Smooth muscle cell (in vitro differentiated cells): ENCODE results near the gene ORC2. TPM values are rescaled to one million over a fixed set of nuclear protein-coding genes. Genes with fewer than 3 reads are reported as not detected.

Experiments used
- DNase-seq: peaks from one replicate; lab custom pipeline; 2025; ENCODE audit not compliant: unreplicated experiment; lab: John Stamatoyannopoulos, UW
- H2AFZ ChIP-seq: fragments of 200-600 bp; sonication (generic); 2 replicates; pipeline ENCODE4 v1.6.0; 2016; ENCODE audit warnings: antibody characterized with exemption, low read depth, mild to moderate bottlenecking
- H3F3A ChIP-seq: fragments of 200-600 bp; sonication (generic); 2 replicates; pipeline ENCODE4 v1.6.0; 2017; ENCODE audit warnings: antibody characterized with exemption, low read depth
- H3K27ac ChIP-seq: fragments of 200-600 bp; sonication (generic); 2 replicates; pipeline ENCODE4 v1.5.1; 2016; ENCODE audit warnings: low read depth, mild to moderate bottlenecking
- H3K27me3 ChIP-seq: fragments of 200-600 bp; sonication (generic); 2 replicates; pipeline ENCODE4 v1.6.1; 2016; ENCODE audit warnings: low read depth, mild to moderate bottlenecking
- H3K36me3 ChIP-seq: fragments of 200-600 bp; sonication (generic); 2 replicates; pipeline ENCODE4 v1.5.1; 2016; ENCODE audit warnings: low read depth
- H3K4me1 ChIP-seq: fragments of 200-600 bp; sonication (generic); 2 replicates; pipeline ENCODE4 v1.5.1; 2016; ENCODE audit warnings: low read depth
- H3K4me2 ChIP-seq: fragments of 200-600 bp; sonication (generic); 2 replicates; pipeline ENCODE4 v1.6.0; 2016; ENCODE audit warnings: mild to moderate bottlenecking
- H3K4me3 ChIP-seq: fragments of 200-600 bp; sonication (generic); 2 replicates; pipeline ENCODE4 v1.5.1; 2016; ENCODE audit warnings: mild to moderate bottlenecking
- H3K79me2 ChIP-seq: fragments of 200-600 bp; sonication (generic); 2 replicates; pipeline ENCODE4 v1.6.0; 2016; ENCODE audit warnings: low read depth, mild to moderate bottlenecking
- H3K9ac ChIP-seq: fragments of 200-600 bp; sonication (generic); 2 replicates; pipeline ENCODE4 v1.6.0; 2016; ENCODE audit warnings: low read depth
- H3K9me3 ChIP-seq: fragments of 200-600 bp; sonication (generic); replicated peaks from 2 replicates; pipeline ENCODE4 v1.5.1; 2016; ENCODE audit warnings: low read depth
- H4K20me1 ChIP-seq: fragments of 200-600 bp; sonication (generic); 2 replicates; pipeline ENCODE4 v1.6.0; 2016; ENCODE audit warnings: low read depth
- WGBS: methylation state at CpG from one replicate; pipeline ENCODE4 v1.1.7; 2016; ENCODE audit warnings: low lambda C conversion rate; 5-methylcytosine and 5-hydroxymethylcytosine counted together
- polyA plus RNA-seq: library from polyadenylated mRNA; unstranded; fragments of >200 nt; fragmentation: Nextera tagmentation; extraction: Ambion mirVana; gene quantifications from 2 replicates; pipeline ENCODE4 v1.2.1, GENCODE V29; 2016
- total RNA-seq: library from RNA; depleted of rRNA; stranded (reverse); fragments of >200 nt; gene quantifications from 2 replicates; pipeline ENCODE4 v1.2.3, GENCODE V29; 2014
- TF ChIP-seq, protein P1 (sequence below): fragments of 200-600 bp; sonication (generic); IDR thresholded peaks from 2 replicates; pipeline ENCODE4 v1.5.1; 2017; ENCODE audit warnings: borderline replicate concordance, mild to moderate bottlenecking, antibody characterized with exemption; ENCODE audit not compliant: insufficient read depth, poor library complexity, severe bottlenecking

Gene ORC2
- total and polyA plus RNA-seq, 2 experiments from 2014 or later = 8.3 to 11.5 TPM

DNA sequence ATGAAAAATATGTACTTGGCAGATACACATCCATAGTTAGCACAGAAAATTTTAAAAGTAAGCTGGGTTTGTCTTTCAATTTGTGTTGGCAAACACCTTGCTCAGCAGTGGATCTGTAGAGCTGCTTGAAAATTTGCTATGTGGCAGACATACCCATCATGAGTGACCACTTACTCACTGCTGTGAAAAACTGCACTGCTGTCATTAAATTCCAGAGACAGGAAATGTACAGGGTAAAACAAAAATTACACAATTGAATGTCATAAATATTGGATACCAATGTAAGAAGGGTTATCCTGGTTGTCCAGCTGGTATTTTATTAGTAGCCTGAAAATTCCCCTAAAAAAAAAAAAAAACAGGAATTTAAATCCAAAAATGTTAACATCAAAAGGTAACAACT is 49.8 kb downstream of the ORC2 start:
- Histone ChIP-seq H3K4me2 (no peak overlapping the region), H3K27ac (no peak overlapping the region)
- TF ChIP-seq, protein P1, sequence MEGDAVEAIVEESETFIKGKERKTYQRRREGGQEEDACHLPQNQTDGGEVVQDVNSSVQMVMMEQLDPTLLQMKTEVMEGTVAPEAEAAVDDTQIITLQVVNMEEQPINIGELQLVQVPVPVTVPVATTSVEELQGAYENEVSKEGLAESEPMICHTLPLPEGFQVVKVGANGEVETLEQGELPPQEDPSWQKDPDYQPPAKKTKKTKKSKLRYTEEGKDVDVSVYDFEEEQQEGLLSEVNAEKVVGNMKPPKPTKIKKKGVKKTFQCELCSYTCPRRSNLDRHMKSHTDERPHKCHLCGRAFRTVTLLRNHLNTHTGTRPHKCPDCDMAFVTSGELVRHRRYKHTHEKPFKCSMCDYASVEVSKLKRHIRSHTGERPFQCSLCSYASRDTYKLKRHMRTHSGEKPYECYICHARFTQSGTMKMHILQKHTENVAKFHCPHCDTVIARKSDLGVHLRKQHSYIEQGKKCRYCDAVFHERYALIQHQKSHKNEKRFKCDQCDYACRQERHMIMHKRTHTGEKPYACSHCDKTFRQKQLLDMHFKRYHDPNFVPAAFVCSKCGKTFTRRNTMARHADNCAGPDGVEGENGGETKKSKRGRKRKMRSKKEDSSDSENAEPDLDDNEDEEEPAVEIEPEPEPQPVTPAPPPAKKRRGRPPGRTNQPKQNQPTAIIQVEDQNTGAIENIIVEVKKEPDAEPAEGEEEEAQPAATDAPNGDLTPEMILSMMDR = no peak

DNA sequence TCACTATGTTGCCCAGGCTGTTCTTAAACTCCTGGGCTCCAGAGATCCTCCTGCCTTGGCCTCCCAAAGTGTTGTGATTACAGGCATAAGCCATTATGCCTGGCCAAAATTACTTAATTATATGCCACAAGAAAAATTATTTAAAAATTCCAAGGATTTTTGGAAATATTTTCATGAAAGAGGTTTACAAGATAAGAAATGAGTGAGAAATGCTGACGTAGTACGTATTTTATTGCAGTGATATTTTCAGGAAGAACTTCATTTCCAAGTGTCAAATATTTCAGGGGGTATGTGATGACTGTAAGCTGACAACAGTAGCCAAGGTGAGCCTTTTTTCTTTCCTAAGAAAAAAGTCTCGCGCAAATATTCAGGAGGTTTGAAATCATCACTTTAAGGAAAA is 53.5 kb downstream of the ORC2 start:
- Histone ChIP-seq H2AFZ (no peak overlapping the region), H3K27ac (no peak overlapping the region), H3K9me3 (no peaks in the 10 kb centered on the region), H3K4me2 (no peak overlapping the region), H3K27me3 (no peaks in the 10 kb centered on the region), H3F3A (no peaks in the 10 kb centered on the region), H3K4me3 (no peak overlapping the region), H3K9ac (no peak overlapping the region), H3K79me2 (no peaks in the 10 kb centered on the region), H3K36me3 (peaks cover 5% of the 10 kb centered on the region), H4K20me1 (no peaks in the 10 kb centered on the region), H3K4me1 (no peaks in the 10 kb centered on the region)
- DNase-seq = no peak
- over 99% methylated on average over 4 of the region's 4 CpGs for WGBS
- TF ChIP-seq, protein P1 = no peak

More for the DNA sequence above, 49.8 kb downstream of the ORC2 start:
- H2AFZ ChIP-seq = no peak overlapping the region
- H3K4me3 ChIP-seq = no peak overlapping the region
- H3K9ac ChIP-seq = no peak overlapping the region
- no peaks in the 10 kb centered on the region for H3F3A ChIP-seq
- no peaks in the 10 kb centered on the region for H3K79me2 ChIP-seq
- H3K36me3 ChIP-seq = peaks cover 10% of the 10 kb centered on the region
- no peak for DNase-seq
- no peaks in the 10 kb centered on the region for H3K4me1 ChIP-seq
- H3K27me3 ChIP-seq = no peaks in the 10 kb centered on the region
- H4K20me1 ChIP-seq = no peaks in the 10 kb centered on the region
- H3K9me3 ChIP-seq = no peaks in the 10 kb centered on the region

DNA sequence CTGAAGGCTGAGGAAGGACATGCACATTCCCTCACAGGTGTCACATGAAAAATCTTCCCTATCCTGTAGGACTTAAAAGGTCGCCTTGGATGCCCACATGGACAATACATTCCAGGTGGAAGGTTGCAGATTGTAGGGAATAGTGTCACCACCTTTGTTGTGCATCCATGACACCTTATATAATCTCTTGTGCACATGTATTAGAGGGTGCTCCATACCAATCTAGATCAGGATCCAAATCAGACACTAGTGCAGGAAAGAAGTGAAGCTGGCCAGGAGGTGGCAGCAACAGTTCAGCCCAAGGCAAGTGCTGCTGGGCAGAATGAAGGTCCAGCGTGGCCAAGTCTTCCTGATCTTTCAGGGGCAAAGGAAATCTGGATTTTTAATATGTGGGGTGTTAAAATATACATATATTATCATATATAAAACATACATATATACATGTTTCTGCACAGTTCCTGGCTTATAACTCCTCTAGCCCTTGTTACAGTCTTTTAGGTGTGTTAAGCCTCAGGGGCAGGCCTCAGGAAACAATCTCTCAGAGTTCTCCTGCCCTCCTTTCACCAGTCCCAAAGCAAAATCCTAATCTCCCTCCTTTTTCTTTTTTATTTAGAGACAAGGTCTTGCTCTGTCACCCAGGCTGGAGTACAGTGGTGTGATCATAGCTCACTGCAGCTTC is 57.7 kb downstream of the ORC2 start:
- Histone ChIP-seq H3K9me3 (no peaks in the 10 kb centered on the region), H3K27ac (no peak overlapping the region), H3K9ac (no peak overlapping the region), H3K79me2 (no peaks in the 10 kb centered on the region), H3K4me1 (no peaks in the 10 kb centered on the region), H3K36me3 (peaks cover 7% of the 10 kb centered on the region), H3K4me3 (no peak overlapping the region), H3F3A (no peaks in the 10 kb centered on the region), H2AFZ (no peak overlapping the region), H3K4me2 (no peak overlapping the region), H3K27me3 (no peaks in the 10 kb centered on the region), H4K20me1 (no peaks in the 10 kb centered on the region)
- TF ChIP-seq, protein P1 = peak; percentile 54
- no peak for DNase-seq
- 66% methylated on average over 2 of the region's 2 CpGs for WGBS

DNA sequence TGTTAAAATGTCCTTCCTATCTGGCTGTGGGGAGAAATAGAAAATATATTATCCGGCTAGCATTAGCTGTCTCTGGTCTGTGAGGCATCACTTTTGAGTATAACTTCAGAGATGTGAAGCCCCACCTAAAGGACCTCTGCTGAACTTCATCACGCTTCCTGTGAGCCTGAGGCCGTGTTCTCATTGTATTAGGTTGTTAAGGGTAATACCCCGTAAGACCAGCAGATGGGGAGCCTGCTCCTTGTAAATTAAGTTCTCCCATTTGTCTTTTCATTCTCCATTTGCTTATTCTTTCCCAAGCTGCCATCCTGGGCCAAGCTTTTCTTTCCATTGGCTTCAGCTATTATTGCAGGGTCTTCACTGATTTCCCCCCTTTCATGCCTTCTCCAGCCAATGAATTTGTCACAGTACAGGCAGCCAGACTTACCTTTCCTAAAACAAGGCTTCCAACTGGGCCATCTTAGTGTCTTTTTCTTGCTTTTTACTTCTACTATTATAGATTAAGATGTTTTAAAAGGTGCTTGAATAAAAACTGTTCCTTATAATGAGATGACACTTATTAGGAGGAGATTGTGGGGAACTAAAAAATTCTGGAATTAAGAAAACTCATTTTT is 61.9 kb downstream of the ORC2 start:
- peaks cover 7% of the 10 kb centered on the region for H3K36me3 ChIP-seq
- H2AFZ ChIP-seq = no peak overlapping the region

More for the DNA sequence above, 61.9 kb downstream of the ORC2 start:
- no peak overlapping the region for H3K27ac ChIP-seq
- H3K4me3 ChIP-seq = no peak overlapping the region
- TF ChIP-seq, protein P1 = peak; percentile 64
- H3K9me3 ChIP-seq = no peaks in the 10 kb centered on the region
- no peaks in the 10 kb centered on the region for H4K20me1 ChIP-seq
- no peaks in the 10 kb centered on the region for H3K4me1 ChIP-seq
- H3K79me2 ChIP-seq = no peaks in the 10 kb centered on the region
- H3K27me3 ChIP-seq = no peaks in the 10 kb centered on the region
- WGBS = 23% methylated on average over 4 of the region's 4 CpGs
- no peak overlapping the region for H3K9ac ChIP-seq
- no peak overlapping the region for H3K4me2 ChIP-seq
- no peaks in the 10 kb centered on the region for H3F3A ChIP-seq
- no peak for DNase-seq
